HepG2 (cell line): ENCODE measurements around the gene EIF2AK2. TPM values are rescaled to one million over a fixed set of nuclear protein-coding genes. Genes with fewer than 3 reads are reported as not detected.

Experiments
- FOXK2 ChIP-seq: fragments of 450-650 bp; IDR thresholded peaks from 2 replicates; pipeline ENCODE4 v1.6.1; 2016
- MEIS2 ChIP-seq: sonication (generic); formaldehyde crosslinking; IDR thresholded peaks from 2 replicates; pipeline ENCODE4 v1.9.0; 2021; ENCODE audit warnings: mild to moderate bottlenecking, missing genetic modification reagents
- ZFY ChIP-seq: sonication (generic); formaldehyde crosslinking; IDR thresholded peaks from 2 replicates; pipeline ENCODE4 v1.4.0; 2020; ENCODE audit warnings: missing genetic modification reagents
- ZIK1 ChIP-seq: sonication (generic); formaldehyde crosslinking; IDR thresholded peaks from 2 replicates; pipeline ENCODE4 v1.5.0; 2020; ENCODE audit warnings: mild to moderate bottlenecking, low read depth, missing genetic modification reagents, borderline replicate concordance
- ZNF253 ChIP-seq: sonication (generic); formaldehyde crosslinking; IDR thresholded peaks from 2 replicates; pipeline ENCODE4 v1.8.0; 2022; ENCODE audit warnings: mild to moderate bottlenecking, missing genetic modification reagents, borderline replicate concordance
- polyA plus RNA-seq, 8 experiments: library from polyadenylated mRNA; depleted of rRNA in 3 of 8; stranded (reverse) in 7 of 8; unstranded in 1 of 8; fragments of >200 nt; fragmentation: Illumina TruSeq in 4 of 8; extraction: Trizol in 4 of 8; gene quantifications; 2 replicates each; pipeline versions ENCODE4 v1.2.1 to v1.2.3, GENCODE V29; 2011 to 2016; ENCODE audit warnings: low read depth in 4 of 8, missing spikeins in 1 of 8, mixed read lengths in 1 of 8; ENCODE audit not compliant: insufficient read depth in 1 of 8
- total RNA-seq, 5 experiments: library from RNA; depleted of rRNA; stranded (reverse); fragments of >200 nt; fragmentation: Illumina TruSeq; extraction: Trizol; gene quantifications; 2 replicates each; pipeline ENCODE4 v1.2.3, GENCODE V29; 2016; ENCODE audit warnings: low read depth in 1 of 5
- TF ChIP-seq, protein P1 (sequence below): sonication (generic); formaldehyde crosslinking; conservative IDR thresholded peaks from 2 replicates; pipeline ENCODE4 v1.8.0; 2022; ENCODE audit warnings: mild to moderate bottlenecking, moderate library complexity, missing genetic modification reagents
- TF ChIP-seq, protein P2 (sequence below): IDR thresholded peaks from 2 replicates; pipeline ENCODE4 v1.6.1; 2016; ENCODE audit warnings: mild to moderate bottlenecking, missing biosample characterization, missing genetic modification reagents
- TF ChIP-seq, protein P3 (sequence below): sonication (generic); formaldehyde crosslinking; IDR thresholded peaks from 2 replicates; pipeline ENCODE4 v1.9.0; 2021; ENCODE audit warnings: mild to moderate bottlenecking, missing genetic modification reagents
- TF ChIP-seq, protein P4 (sequence below): sonication (generic); formaldehyde crosslinking; IDR thresholded peaks from 2 replicates; pipeline ENCODE4 v1.5.0; 2020; ENCODE audit warnings: missing genetic modification reagents
- TF ChIP-seq, protein P5 (sequence below): sonication (generic); formaldehyde crosslinking; IDR thresholded peaks from 2 replicates; pipeline ENCODE4 v1.4.0; 2020; ENCODE audit warnings: missing genetic modification reagents
- TF ChIP-seq, protein P6 (sequence below): sonication (generic); formaldehyde crosslinking; conservative IDR thresholded peaks from 2 replicates; pipeline ENCODE4 v1.8.1; 2023; ENCODE audit warnings: missing genetic modification reagents

Gene EIF2AK2
- total and polyA plus RNA-seq, 2 of the 13 experiments (the other 11 are each of a cell fraction or from before 2014, with no cell fraction given), result 10.2 to 26.1 TPM

DNA sequence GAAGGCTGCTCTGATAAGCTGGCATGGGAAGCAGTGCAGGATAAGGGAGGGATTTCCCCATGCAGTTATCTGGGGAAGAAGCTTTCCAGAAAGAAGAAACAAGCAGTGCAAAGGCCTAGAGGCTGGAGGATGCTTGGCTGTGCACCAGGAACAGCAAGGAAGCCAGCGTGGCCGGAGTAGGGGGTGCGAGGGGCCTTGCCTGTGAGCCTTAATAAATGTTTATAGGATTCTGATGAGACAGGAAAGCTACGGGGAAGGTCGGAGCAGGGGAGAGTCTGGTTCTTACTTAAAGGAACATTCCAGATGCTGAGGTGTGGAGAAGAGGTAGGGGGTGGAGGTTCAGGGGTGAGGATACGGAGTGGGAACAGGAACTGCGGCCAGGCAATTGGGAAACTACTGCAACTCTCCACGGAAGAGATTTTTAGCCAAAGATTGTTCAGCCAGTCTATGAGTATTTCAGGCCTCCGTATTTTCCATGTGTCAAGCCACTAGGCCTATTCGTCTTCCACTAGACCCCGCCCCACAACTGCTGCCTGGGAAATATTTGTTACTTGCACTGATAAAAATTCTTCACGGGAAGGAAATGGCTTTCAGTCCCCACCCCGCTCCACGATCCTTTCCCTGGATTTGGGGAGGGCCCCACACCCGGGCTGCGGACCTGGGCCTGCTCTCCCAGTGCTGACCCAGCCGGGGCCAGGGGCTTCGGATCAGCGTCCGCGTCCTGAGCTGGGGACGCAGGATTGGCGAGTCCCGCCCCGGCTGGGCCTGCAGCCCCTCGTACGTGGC lies 516 bp downstream of the EIF2AK2 start (continued):
- TF ChIP-seq MEIS2, result peak; percentile 1; the same call in 1 of the 2 replicates
- TF ChIP-seq, protein P1, sequence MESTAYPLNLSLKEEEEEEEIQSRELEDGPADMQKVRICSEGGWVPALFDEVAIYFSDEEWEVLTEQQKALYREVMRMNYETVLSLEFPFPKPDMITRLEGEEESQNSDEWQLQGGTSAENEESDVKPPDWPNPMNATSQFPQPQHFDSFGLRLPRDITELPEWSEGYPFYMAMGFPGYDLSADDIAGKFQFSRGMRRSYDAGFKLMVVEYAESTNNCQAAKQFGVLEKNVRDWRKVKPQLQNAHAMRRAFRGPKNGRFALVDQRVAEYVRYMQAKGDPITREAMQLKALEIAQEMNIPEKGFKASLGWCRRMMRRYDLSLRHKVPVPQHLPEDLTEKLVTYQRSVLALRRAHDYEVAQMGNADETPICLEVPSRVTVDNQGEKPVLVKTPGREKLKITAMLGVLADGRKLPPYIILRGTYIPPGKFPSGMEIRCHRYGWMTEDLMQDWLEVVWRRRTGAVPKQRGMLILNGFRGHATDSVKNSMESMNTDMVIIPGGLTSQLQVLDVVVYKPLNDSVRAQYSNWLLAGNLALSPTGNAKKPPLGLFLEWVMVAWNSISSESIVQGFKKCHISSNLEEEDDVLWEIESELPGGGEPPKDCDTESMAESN, result 0 out of 2 replicates have a peak, but pooled peaks have one; percentile 29
- TF ChIP-seq, protein P2, sequence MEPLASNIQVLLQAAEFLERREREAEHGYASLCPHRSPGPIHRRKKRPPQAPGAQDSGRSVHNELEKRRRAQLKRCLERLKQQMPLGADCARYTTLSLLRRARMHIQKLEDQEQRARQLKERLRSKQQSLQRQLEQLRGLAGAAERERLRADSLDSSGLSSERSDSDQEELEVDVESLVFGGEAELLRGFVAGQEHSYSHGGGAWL (CRISPR knock-in tag), result peak; percentile 9; the same call in 1 of the 2 replicates
- TF ChIP-seq, protein P3, sequence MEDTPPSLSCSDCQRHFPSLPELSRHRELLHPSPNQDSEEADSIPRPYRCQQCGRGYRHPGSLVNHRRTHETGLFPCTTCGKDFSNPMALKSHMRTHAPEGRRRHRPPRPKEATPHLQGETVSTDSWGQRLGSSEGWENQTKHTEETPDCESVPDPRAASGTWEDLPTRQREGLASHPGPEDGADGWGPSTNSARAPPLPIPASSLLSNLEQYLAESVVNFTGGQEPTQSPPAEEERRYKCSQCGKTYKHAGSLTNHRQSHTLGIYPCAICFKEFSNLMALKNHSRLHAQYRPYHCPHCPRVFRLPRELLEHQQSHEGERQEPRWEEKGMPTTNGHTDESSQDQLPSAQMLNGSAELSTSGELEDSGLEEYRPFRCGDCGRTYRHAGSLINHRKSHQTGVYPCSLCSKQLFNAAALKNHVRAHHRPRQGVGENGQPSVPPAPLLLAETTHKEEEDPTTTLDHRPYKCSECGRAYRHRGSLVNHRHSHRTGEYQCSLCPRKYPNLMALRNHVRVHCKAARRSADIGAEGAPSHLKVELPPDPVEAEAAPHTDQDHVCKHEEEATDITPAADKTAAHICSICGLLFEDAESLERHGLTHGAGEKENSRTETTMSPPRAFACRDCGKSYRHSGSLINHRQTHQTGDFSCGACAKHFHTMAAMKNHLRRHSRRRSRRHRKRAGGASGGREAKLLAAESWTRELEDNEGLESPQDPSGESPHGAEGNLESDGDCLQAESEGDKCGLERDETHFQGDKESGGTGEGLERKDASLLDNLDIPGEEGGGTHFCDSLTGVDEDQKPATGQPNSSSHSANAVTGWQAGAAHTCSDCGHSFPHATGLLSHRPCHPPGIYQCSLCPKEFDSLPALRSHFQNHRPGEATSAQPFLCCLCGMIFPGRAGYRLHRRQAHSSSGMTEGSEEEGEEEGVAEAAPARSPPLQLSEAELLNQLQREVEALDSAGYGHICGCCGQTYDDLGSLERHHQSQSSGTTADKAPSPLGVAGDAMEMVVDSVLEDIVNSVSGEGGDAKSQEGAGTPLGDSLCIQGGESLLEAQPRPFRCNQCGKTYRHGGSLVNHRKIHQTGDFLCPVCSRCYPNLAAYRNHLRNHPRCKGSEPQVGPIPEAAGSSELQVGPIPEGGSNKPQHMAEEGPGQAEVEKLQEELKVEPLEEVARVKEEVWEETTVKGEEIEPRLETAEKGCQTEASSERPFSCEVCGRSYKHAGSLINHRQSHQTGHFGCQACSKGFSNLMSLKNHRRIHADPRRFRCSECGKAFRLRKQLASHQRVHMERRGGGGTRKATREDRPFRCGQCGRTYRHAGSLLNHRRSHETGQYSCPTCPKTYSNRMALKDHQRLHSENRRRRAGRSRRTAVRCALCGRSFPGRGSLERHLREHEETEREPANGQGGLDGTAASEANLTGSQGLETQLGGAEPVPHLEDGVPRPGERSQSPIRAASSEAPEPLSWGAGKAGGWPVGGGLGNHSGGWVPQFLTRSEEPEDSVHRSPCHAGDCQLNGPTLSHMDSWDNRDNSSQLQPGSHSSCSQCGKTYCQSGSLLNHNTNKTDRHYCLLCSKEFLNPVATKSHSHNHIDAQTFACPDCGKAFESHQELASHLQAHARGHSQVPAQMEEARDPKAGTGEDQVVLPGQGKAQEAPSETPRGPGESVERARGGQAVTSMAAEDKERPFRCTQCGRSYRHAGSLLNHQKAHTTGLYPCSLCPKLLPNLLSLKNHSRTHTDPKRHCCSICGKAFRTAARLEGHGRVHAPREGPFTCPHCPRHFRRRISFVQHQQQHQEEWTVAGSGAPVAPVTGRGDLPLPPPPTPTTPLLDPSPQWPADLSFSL (CRISPR knock-in tag), result peak; percentile 16; the same call in 1 of the 2 replicates
- TF ChIP-seq ZNF253 (CRISPR knock-in tag), result peak; percentile 26; the same call in 1 of the 2 replicates
- TF ChIP-seq, protein P4, sequence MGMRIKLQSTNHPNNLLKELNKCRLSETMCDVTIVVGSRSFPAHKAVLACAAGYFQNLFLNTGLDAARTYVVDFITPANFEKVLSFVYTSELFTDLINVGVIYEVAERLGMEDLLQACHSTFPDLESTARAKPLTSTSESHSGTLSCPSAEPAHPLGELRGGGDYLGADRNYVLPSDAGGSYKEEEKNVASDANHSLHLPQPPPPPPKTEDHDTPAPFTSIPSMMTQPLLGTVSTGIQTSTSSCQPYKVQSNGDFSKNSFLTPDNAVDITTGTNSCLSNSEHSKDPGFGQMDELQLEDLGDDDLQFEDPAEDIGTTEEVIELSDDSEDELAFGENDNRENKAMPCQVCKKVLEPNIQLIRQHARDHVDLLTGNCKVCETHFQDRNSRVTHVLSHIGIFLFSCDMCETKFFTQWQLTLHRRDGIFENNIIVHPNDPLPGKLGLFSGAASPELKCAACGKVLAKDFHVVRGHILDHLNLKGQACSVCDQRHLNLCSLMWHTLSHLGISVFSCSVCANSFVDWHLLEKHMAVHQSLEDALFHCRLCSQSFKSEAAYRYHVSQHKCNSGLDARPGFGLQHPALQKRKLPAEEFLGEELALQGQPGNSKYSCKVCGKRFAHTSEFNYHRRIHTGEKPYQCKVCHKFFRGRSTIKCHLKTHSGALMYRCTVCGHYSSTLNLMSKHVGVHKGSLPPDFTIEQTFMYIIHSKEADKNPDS (CRISPR knock-in tag), result no peak
- TF ChIP-seq FOXK2, result no peak
- TF ChIP-seq, protein P5, sequence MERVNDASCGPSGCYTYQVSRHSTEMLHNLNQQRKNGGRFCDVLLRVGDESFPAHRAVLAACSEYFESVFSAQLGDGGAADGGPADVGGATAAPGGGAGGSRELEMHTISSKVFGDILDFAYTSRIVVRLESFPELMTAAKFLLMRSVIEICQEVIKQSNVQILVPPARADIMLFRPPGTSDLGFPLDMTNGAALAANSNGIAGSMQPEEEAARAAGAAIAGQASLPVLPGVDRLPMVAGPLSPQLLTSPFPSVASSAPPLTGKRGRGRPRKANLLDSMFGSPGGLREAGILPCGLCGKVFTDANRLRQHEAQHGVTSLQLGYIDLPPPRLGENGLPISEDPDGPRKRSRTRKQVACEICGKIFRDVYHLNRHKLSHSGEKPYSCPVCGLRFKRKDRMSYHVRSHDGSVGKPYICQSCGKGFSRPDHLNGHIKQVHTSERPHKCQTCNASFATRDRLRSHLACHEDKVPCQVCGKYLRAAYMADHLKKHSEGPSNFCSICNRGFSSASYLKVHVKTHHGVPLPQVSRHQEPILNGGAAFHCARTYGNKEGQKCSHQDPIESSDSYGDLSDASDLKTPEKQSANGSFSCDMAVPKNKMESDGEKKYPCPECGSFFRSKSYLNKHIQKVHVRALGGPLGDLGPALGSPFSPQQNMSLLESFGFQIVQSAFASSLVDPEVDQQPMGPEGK (CRISPR knock-in tag), result no peak; the same call in 1 of the 2 replicates
- TF ChIP-seq ZIK1 (CRISPR knock-in tag), result peak; percentile 47; the same call in 1 of the 2 replicates
- TF ChIP-seq, protein P6, sequence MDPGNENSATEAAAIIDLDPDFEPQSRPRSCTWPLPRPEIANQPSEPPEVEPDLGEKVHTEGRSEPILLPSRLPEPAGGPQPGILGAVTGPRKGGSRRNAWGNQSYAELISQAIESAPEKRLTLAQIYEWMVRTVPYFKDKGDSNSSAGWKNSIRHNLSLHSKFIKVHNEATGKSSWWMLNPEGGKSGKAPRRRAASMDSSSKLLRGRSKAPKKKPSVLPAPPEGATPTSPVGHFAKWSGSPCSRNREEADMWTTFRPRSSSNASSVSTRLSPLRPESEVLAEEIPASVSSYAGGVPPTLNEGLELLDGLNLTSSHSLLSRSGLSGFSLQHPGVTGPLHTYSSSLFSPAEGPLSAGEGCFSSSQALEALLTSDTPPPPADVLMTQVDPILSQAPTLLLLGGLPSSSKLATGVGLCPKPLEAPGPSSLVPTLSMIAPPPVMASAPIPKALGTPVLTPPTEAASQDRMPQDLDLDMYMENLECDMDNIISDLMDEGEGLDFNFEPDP (CRISPR knock-in tag), result 0 out of 2 replicates have a peak, but pooled peaks have one; percentile 85
- peak; percentile 86 for TF ChIP-seq ZFY (CRISPR knock-in tag)
